GM21381 (cell line): ENCODE measurements around the gene PIWIL1.

Experiments
- ATAC-seq: cut with Tn5 transposase; IDR thresholded peaks from one replicate; pipeline ENCODE4 v1.9.1; 2021; ENCODE audit warnings: mild to moderate bottlenecking, moderate library complexity; ENCODE audit not compliant: unreplicated experiment

The PIWIL1 gene

DNA sequence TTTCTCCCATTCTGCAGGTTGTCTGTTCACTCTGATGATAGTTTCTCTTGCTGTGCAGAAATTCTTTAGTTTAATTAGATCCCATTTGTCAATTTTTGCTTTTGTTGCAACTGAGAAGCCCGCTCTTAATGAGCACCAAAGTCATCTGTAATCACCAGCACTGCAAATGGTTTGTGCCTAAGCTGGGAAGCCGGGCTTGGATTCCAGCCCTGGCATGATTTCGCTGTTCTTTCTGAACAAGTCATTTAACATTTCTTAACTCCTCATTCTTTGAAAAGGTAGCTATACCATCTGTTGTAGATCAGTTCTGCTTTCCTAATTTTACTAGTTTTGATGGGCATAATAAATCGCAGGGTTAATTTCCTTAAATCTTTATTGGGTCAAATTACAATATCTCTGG is 32.1 kb downstream of the PIWIL1 start:
- ATAC-seq, result no peak

DNA sequence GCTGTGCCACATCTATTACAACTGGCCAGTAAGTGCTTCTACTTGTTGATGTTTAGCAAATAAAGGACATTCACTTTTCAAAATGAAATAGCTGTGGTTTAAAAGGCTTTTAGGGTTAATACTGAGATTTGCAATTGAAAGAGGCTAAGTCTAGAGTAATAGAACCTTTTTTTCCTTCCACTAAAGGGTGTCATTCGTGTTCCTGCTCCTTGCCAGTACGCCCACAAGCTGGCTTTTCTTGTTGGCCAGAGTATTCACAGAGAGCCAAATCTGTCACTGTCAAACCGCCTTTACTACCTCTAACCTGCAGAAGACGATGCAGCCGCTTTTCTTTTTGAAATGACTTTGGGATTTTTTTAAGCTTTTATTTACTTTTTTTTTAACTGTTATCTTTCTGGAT is 33.6 kb downstream of the PIWIL1 start:
- no peak for ATAC-seq

DNA sequence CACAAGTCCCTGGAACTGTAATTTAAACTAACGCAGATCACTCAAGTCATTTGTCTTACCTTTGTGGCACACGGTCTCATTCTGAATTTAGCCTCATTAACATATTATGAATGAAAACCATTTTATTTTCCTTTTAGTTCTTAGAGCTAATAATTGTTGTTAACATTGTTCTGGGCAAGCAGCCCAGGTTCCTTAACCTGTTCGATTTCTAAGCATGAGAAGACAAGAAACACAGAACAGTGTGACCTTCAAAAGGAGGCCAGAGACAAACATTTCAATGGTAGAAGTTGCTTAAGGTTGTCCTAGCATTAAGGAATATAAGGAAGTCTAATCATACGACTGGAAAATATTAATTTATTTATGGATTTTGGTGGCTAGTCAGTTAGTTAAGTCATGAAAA is 35.2 kb downstream of the PIWIL1 start:
- ATAC-seq, result no peak

DNA sequence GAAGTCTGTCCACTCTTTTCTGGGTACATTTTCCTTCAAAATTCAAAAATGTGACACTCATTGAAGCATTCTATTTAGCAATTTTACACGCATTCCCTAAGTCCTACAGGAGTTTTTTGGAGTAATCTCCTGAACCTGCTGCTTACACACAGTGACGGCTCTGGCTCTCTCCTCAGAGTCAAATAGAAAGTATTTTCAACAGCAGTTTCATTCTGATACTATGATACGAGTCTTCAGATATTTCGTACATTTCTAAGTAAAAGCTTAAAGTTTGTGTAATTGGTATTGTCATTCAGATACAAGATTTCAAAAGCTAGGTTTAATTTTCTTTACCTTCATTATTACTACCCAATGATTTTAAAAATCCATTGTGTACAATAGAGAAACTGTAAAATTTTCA is 36.4 kb downstream of the PIWIL1 start:
- ATAC-seq, result no peak

DNA sequence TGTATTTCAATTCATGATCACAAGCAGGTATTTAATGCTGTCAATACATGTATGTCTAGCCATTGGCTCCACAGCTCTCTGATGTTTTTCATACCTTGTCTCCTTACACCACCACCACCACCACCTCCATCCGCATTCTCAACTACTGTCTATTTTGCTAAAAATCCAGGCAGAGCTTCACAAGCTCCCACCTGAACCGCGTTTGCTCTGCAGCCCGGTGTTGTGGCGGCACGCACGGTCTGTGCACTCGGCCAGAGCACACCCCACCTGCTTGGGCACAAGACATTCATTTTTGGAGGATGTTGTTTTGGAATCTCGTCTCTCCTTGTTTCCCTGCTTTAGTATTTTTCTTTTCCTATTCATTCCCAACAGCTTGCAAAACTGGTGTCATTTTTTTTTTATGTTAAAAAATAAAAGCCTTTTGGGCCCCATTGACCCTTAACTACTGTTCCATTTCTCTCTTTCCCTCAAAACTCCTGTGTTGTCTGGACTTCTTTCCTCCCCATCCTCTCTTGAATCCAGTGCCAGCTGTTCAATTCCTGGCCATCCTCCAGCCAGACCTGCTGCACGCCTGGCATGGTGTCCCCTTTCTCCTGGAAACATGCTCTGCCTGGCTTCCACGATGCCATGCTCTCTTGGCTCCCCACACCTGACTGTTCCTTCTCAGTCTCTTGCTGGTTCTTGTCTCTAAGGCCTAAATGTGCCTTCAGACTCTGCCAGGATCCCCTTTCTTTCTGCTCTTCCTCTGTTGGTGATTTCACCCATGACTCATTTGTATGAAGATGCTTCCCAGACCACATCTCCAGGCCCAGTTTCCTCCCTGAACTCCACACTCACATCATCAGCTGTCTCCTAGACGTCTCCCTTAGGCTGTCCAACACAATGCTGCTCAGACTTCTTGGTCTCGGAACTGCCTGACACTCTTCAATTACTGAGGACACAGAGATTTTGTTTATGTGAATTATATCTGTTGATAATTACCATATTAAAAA is 37.9 kb downstream of the PIWIL1 start:
- no peak for ATAC-seq

DNA sequence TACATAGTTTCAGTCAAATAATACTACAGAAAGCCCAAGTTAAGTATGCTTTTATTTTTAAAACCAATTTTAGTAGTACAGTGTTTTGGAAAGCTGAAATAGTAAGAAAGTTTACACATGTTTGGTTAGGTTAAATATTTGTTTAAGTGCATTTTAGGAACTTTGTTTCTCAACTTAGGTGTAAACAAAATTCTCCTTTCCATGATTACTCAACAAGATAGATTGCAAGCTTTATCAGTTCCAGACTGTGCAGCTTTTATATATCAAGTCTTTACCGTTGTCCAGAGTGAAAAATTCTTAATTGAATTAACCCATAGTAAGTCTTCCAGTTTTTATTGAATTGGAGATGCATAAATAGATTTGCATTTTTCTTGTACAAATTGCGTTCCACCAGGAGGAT is 45.1 kb downstream of the PIWIL1 start:
- no peak for ATAC-seq

DNA sequence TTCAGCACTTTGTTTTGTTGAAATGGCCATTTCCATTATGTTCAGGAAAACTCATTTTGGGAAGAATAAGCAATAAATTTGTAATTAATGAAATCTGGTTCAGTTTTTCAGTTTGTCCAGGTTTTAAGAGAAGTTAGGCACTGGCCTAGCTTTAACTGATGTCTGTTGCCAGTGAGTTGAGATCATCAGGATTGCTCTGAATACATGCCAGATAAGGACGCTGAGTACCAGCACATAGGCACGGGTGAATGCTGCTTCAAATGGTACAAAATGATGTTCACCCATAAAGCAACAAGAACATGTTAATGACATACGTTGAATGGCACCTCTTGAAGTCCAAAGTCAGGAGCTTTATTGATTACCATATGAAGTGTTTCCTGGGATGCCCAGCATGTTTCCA is 46.5 kb downstream of the PIWIL1 start:
- no peak for ATAC-seq

DNA sequence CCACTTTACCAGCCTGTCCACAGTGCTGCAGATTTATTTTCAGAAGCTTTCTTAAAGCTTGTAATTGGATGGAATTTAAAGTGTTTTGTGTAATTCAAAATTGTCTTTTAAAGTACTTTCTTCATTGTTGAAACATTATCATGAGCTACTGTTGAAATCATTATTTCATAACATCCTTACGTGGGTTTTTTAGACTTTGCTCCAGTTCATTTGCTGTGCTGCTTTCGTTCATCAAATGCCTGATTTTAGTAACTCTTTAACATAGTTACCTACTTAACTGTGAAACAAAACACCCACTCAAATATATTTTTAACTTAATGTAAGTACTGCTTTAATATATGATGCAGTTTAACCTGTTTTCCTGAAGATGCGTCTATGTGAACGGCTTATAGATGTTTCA is 47.5 kb downstream of the PIWIL1 start:
- ATAC-seq, result no peak

DNA sequence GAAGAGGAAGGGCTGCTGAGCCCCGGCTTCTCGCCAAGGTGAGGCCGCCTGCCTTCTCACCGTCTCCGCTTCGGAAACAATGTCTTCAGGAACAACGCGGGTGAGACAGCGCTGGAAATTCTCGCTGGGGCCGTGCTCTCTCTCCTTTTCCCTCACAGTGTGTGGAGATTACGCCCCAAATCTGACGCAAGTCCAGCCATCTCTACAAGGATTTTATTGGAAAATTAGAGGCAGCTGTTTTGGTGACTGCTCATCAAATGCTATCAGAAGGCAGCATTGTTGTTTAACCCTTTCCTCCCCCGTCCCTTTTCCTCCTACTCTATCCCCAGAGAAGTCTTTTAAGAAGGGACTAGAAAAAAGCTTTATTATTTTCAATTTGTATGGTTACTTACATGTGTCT is 53.5 kb downstream of the PIWIL1 start:
- no peak for ATAC-seq

DNA sequence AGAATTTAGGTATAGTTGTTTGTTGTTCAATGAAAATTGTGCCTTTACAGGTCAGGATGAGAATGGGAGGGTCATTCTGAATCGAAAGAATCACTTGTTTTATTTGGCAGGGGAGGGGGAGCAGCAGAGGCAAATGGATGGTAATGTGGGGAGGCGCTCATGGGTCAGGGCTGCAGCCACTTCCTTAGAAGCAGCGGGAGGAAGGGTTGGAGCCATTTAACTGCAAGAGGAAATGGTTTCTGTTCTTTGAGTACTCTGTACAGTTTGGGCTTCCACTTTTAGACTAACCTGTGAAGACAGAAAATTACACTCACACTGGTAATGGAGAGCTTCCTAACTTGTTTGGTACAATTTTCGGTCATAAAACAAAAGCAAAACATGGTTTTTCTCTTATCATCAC is 57.2 kb downstream of the PIWIL1 start:
- no peak for ATAC-seq

DNA sequence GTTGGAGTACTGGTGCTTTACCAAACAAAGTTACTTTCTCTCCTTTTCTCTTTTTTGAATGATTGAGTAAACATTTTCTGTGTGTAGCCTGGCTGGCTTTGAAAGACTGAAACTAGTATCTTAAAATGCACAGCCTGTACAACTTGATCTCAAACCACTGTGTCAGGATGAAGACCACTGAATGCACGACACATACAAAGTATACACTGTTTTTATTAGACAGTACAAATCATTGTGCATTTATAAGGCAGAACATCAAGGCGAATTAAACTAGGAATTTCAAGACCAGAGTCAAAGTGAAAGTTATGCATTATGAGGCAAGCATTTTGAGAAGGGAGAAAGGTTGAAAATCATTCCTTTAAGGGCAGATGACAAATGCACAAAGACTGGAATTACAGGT is 59.0 kb downstream of the PIWIL1 start:
- no peak for ATAC-seq

DNA sequence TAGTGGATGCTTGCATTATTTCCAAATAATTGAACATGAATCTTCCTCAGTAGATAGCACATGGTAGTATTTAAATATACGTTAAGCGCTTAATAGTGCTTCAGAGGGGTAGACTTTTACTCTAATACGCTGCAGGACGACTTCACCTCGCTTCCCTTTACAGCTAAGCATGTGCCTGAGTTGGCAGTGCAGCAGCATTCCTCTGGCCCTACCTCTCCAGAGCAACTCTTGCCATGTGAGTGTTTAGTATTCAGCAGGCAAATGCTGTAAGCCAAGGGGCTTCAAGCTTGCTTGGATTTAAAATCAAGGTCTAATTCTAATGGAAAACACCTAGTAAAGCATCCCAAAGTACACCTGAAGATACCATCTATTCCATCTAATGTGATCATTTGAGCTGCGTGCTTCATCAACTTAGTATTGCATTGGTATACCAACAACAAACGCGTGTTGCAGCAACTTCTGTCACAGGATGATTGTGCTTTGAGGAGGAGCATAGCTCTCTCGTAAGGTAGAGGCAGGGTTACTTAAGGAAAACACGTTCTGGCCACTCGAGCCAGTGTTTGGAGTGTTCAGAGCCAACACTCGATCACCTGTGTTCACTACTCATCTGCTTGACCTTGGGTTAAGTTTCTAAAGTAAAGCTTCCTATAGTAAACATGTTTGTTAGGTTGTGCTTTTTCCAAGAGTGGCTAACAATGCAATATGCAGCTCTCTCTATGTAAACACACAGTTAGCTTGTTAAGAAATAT is 60.6 kb downstream of the PIWIL1 start:
- no peak for ATAC-seq

DNA sequence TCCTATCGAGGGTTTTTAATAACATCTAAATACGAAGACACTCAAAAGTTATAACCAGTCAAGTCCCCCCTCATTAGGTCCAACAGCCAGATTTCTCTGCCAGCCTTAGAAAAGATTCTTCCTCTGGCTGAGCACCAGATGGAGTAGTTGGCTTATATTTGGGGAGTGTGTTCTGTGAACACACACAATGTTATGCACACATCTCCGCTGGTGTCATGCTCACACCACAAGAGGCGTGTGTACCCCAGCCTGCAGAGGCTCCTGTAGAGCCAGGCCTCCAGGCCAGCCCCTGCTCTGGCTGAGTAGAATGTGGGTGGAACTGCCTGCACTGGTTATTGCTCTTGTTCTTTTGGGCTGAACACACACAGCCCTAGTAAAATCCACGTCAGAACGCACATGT is 64.0 kb downstream of the PIWIL1 start:
- no peak for ATAC-seq

DNA sequence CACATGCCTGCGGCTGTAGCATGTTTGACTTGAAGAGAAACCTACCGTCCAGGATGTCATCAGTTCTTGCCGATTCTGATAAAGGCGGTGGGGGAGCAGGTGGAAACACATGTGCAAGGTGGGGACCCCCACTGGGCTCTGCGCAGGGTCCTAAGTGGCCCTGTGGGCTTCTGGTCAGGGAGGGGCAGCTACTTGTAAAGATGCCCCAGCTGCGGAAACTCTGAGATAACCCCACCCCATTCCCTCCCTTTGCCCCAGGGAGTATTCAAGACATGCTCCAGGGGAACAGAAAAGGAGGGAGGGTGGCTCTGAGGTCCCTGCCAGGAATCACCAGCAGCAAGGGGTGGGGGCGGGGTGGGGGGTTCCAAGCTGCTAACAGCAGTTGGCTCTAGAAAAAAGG is 67.6 kb downstream of the PIWIL1 start:
- no peak for ATAC-seq

DNA sequence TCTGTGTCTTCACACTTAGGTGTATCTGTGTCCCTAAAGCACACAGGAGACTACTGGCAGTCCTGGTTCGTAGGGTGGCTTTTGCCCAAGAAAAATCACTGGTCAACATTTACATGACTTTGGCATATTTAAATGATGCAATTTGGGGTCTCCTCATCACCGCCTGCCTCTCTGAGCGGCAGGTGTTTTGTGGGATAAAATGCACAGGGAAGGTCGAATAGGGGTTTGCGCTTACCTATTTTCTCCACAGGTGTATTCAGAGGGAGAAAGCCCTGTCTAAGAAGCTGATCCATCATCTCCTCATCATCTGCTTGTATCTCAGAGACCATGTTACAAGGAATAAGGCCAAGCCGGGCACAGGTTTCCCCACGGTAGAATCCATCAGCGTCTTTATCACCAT is 74.7 kb downstream of the PIWIL1 start:
- no peak for ATAC-seq

DNA sequence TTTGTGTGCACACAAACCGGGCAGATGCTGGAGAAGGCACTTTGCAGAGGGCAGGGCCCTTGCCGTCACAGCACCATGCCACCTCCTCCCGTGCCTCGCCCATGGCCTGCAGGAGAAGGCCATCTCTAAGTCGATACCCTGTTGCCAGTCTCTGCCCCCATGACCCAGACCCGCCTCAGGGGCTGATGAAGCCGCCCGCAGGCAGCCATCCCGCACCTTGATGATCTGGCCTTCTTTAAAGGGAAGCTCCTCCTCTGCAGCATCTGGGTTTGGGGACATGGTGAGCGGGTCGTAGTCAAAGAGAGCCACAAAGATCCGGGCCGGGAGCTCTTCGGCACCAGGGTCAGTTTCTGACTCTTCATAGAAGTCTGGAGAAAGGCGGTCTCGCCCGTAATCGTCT is 76.2 kb downstream of the PIWIL1 start:
- no peak for ATAC-seq

DNA sequence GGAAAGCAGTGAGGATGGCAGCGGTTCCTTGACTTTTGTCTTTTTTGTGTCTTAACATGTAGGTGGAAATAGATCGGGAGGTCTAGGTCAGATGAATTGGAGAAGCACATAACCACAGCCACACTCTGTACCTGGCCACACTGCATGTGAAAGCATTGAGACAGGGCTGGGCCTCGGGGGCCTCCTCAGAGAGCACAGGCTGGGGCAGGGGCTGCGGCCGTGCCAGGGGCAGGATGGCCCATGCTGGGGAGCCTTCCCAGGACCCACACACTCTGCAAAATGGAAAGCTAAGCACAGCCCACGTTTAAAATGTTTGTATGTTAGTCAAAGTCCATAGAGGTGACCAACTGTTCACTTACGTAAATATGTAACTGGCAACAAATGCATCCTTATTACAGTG is 76.7 kb downstream of the PIWIL1 start:
- no peak for ATAC-seq

DNA sequence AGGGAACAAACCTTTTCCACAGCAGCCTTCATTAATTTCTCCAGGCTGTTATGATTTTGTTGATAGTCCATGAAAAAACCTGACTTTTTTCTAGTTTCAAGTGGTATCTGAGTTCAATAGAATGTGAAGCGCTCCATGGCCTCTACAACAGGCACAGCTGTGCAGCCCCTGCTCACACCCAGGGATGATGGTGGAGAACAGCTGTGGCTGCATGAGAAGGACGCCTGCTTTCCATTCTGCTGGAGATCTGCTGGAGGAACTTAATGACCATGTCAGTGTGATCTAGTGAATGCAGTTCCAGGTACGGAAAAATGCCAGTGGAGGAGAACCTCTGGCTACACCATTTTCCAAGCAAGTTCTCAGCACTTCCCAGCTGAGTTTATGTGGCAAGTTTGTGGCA is 80.6 kb downstream of the PIWIL1 start:
- no peak for ATAC-seq

DNA sequence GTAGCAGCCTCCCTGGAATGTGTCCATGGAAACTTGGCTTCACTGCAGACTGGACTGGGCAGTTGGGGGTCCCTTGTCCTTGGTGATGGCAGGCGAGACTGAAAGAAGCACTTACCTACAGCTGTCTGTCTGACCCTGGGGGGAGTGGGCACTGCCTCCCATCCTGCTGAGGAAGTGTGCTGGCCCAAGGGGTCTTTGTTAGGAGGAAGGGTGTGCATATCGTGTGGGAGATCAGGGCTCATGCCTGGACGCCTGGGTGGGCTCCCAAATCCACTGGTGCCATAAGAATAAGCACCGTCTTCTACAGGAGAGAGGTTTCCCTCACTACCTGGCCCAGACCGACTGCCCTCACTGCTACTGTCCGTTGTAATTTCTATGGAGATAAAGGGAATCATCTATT is 81.4 kb downstream of the PIWIL1 start:
- ATAC-seq, result no peak

DNA sequence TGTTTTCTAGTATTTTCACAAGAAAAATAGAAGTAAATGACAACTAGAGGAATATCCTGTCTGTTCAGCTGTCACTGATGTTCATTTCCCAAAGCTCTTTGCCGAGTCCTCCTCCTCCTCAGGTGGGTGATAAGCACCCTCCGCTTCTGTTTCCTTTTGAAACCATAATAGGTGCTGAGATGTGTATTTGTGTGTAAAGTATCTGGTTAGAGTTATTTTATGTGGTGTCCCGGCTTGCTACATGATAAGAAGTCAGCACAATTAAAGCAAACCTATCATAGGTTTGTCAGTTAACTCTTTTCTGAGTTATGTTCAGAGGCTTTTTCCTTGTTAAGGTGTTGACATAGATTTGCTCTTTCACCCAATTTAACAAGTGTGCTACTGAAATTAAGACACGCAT is 82.4 kb downstream of the PIWIL1 start:
- ATAC-seq, result no peak

DNA sequence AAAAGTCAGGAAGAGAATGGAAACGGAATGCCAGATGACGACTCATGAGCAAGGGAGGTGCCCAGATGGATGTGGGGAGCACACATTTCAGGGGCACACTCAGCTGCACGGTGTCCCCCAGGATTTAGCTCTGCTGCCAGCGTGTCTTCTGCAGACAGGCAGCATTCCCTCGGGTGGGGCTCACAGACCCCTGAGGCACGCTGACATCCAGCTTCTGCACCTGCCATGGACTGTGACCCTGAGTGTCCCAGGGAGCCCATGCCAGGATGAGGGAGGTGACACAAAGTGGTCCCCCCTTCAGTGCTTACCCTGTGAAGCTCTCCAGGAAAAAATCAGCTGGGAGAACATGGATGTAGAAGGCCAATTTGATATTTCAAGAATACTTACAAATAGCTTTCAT is 84.2 kb downstream of the PIWIL1 start:
- no peak for ATAC-seq
